Stimulated activated CD4-positive, alpha-beta T cell treated with anti-CD3 and anti-CD28 coated beads, Interleukin-2, amount 100 ng/mL, for 24 hours (primary cell): Measurements from ENCODE around the gene AVP.
A peak's percentile ranks its signal among the peaks of the same experiment; 100 is the strongest.
"Not testable (repeated sequence)": the region's sequence is repeated elsewhere in the genome, so short reads cannot be mapped to it uniquely, and the experiment has no call there.

Source experiments
- DNase-seq, 2 donors: peaks; one replicate each; pipeline ENCODE4 v3.0.0-alpha.2; 2020

AVP gene

DNA sequence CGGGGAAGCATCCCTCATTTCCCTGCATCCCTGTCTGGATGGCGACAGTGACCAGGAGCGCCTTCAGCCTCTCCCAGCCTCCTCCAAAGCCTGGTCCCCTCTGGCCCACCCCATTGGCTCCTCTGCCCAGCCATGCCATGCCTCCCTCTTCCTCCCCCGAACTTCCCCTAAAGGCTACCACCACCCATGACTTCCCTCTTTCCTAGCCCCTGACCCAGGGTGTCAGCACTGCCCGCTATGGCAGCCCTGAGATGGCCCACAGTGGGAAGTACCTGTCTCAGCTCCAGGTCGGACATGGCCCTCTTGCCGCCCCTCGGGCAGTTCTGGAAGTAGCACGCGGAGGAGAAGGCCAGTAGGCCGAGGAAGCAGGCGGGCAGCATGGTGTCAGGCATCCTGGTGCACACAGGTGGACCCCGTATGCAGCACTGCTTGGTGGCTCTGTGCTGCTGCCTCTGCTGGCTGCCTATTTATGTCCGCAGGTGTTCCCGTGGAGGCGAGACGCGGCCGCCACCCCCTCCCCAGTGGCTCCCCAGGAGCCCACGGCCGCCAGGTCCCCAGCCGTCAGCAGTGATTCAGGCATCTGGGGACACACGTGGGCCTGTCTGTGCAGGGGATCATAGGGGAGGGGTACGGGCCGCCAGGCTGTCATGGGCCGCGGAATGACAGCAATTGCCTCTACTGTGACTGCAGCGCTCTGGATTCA lies at the start of gene AVP:
Gene AVP (minus strand): TSS at position 442 of the 703 bp plus-strand sequence. CDS start 50 bp downstream, at position 392.
- DNase-seq = no peak

DNA sequence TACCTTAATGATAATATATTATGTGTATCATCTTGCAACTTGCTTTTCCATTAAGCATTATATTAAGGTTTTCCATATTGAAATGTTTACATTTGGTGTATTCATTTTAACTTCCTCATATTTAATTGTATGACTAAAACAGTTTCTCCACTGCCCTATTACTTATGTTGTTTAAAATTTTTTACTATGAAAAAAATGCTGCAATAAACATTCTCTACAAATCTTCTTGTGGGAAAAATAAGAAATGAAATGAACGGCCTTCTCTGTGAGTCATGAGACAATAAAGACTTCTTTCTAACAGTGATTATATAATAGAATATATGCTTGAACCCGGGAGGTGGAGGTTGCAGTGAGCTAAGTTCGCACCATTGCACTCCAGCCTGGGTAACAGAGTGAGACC lies 49.6 kb upstream of the AVP start:
- DNase-seq = no peak

- no peak for DNase-seq
These were observed 48.6 kb upstream of the AVP start for GRCh38 chr20:3133155-3133554.

GRCh38 chr20:3130051-3130600 lies 45.6 kb upstream of the AVP start:
- no peak for DNase-seq

- DNase-seq = no peak
These were observed 44.6 kb upstream of the AVP start for GRCh38 chr20:3129094-3129493.

GRCh38 chr20:3128275-3128984 lies 43.9 kb upstream of the AVP start:
- no peak for DNase-seq

GRCh38 chr20:3126527-3126859 lies 42.0 kb upstream of the AVP start:
- no peak for DNase-seq

DNA sequence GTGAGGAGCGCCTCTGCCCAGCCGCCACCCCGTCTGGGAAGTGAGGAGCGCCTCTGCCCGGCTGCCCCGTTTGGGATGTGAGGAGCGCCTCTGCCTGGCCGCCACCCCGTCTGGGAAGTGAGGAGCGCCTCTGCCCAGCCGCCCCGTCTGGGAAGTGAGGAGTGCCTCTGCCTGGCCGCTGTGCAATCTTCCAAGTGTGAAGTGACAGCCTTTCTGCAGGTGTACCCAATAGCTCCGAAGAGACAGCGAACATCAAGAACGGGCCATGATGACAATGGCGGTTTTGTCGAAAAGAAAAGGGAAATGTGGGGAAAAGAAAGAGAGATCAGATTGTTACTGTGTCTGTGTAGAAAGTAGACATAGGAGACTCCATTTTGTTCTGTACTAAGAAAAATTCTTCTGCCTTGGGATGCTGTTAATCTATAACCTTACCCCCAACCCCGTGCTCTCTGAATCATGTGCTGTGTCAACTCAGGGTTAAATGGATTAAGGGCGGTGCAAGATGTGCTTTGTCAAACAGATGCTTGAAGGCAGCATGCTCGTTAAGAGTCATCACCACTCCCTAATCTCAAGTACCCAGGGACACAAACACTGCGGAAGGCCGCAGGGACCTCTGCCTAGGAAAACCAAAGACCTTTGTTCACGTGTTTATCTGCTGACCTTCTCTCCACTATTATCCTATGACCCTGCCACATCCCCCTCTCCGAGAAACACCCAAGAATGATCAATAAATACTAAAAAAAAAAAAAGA lies 41.4 kb upstream of the AVP start:
- DNase-seq = not testable (repeated sequence)

DNA sequence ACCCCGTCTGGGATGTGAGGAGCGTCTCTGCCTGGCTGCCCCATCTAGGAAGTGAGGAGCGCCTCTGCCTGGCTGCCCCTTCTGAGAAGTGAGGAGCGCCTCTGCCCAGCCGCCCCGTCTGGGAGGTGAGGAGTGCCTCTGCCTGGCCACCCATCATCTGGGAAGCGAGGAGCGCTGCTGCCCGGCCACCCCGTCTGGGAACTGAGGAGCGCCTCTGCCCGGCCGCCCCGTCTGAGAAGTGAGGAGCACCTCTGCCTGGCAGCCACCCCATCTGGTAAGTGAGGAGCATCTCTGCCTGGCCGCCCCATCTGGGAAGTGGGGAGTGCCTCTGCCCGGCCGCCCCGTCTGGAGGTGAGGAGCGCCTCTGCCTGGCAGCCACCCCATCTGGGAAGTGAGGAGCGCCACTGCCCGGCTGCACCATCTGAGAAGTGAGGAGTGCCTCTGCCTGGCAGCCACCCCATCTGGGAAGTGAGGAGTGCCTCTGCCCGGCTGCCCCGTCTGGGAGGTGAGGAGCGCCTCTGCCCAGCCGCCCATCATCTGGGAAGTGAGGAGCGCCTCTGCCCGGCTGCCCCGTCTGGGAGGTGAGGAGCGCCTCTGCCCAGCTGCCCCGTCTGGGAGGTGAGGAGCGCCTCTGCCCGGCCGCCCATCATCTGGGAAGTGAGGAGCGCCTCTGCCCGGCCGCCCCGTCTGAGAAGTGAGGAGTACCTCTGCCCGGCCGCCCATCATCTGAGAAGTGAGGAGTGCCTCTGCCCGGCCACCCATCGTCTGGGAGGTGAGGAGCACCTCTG lies 40.4 kb upstream of the AVP start:
- not testable (repeated sequence) for DNase-seq

- not testable (repeated sequence) for DNase-seq
These were observed 39.6 kb upstream of the AVP start for GRCh38 chr20:3124163-3124562.

DNA sequence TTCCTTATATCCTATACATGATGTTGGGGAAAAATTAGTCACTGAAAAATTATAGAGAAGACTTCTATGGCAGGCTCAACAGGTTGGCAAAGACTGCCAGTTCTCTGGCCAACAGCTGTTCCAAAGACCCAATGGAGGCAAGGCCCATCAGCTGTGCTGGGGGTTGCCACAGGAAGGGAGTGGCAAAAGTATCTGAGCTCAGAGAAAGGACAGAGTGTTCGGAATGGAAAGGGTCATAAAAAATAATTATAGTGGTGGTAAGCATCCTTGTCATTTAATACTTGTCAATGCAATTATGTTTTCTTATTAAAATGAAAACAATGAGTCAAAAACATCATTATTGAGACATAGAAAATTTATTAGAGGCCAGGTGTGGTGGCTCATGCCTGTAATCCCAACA lies 39.0 kb upstream of the AVP start:
- DNase-seq = no peak

DNA sequence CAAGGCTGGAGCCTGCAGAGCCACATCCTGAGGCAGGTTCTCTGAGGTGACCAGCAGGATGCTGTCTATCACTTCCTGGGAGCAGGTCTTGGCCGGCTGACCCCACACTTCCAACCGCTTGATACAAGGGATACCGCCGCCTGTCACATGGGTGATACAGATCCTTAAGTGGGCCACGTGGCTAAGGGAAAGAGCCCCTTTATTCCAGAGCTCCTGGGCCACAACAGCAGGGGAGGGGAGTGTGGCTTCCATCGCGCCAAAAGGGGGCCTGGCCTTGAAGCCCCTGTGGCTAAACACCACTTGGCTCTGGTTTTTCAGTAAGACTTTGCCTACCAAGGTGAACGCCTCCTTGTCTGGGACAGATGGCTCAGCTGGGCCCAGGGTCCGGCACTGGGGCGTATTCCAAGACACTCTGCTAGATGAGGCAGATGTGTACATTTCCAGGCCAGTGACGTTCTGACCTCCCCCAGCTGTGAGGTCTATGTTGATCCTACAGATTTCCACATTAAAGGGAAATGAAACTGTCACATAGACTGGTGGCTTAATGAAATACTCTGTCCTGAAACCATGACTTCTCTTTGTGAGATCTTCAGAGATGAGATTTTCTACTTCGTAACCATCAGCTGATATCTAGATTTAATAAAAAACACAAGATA lies 37.6 kb upstream of the AVP start:
- DNase-seq = no peak

- DNase-seq = no peak
These were observed 36.9 kb upstream of the AVP start for GRCh38 chr20:3121271-3121911.

GRCh38 chr20:3119044-3119443 lies 34.5 kb upstream of the AVP start:
- no peak for DNase-seq

DNA sequence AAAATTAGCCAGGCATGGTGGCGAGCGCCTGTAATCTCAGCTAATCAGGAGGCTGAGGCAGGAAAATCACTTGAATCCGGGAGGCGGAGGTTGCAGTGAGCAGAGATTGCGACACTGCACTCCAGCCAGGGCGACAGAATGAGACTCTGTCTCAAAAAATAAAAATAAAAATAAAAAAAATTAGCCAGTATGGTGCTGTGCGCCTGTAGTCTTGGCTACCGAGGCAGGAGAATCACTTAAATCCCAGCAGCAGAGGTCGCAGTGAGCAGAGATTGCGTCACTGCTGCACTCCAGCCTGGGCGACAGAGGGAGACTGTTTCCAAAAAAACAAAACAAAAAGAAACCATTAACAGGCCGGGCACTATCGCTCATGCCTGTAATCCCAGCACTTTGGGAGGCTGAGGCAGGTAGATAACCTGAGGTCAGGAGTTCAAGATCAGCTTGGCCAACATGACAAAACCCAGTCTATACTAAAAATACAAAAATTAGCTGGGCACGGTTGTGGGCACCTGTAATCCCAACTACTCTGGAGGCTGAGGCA lies 33.4 kb upstream of the AVP start:
- peak; percentile 50 to 54 for DNase-seq

GRCh38 chr20:3116341-3116740 lies 31.8 kb upstream of the AVP start:
- DNase-seq = no peak

DNA sequence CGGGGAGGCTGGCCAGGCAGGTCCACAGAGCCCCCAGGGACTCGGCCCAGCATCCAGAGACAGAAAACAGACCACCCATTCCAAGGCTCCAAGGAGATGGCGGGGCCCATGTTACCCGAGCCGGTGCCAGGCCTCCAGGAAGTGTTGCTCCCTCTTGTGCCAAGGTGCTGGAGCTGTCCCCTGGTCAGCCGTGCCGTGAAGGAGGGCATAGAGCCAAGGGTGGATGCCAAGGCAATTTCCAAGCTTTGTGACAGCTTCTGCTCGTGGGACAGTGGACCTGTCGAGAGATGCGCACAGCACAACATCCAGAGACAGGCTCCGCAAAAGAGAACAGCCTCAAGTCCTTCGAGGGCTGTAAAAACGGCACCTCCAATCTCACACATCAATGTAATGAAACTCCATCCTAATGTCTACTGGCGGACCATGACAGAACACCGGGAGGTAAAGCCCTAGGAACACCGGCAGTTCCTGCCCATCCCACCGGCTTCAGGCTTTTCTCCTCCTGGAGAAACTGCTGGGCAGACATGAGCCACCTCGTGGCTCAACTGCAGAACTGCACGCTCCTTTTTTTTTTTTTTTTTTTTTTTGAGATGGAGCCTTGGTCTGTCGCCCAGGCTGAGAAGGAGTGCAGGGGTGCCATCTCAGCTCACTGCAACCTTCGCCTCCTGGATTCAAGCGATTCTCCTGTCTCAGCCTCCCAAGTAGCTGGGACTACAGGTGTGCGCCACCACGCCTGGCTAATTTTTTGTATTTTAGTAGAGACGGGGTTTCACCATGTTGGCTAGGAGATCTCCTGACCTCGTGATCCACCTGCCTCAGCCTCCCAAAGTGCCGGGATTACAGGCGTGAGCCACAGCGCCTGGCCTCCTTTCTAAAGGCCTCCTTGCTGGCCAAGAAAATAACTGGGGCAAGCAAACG lies 30.9 kb upstream of the AVP start:
- peak in 1 of 2 donors; percentile 12 for DNase-seq

DNA sequence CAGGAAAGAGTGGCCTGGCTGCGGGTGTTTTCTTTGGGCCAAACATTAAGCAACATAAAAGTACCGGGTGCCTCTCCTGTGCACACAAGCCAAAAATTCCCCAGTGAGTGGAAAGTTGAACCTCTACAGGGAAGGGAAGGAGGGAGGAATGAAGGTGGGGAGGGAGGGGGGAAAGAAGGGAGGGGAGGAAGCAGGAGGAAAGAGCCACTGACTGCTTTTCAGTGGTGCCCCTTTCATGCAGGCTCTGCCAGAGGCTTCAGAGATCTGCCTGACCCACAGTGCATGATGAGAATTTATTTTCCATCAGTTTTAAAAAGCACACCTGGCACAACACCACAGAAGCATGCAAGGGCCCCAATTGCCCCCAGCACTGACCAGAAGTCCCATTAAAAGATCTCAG lies 27.5 kb upstream of the AVP start:
- no peak for DNase-seq

- no peak for DNase-seq
These were observed 27.0 kb upstream of the AVP start for GRCh38 chr20:3111507-3111906.
